HEK293 (cell line): ENCODE results near the gene SNAPIN.

Experiments used
- CTCF ChIA-PET: fragments of 350-600 bp; formaldehyde crosslinking; extraction: SDS; loops from one replicate; lab custom pipeline; 2021; ENCODE audit warnings: antibody characterized with exemption; lab: Yijun Ruan, JAX
- POLR2A ChIA-PET: fragments of 300-600 bp; formaldehyde crosslinking; extraction: SDS; loops from one replicate; lab custom pipeline; 2020; ENCODE audit warnings: antibody characterized with exemption, inconsistent platforms; lab: Yijun Ruan, JAX
- H3K27ac ChIP-seq: fragments of 200-500 bp; sonication (Bioruptor generic); 2 replicates; pipeline ENCODE4 v1.5.1; 2014; ENCODE audit warnings: low read depth, low read length, control low read depth, inconsistent platforms; ENCODE audit errors: extremely low read depth
- H3K36me3 ChIP-seq, 2 experiments: fragments of 200-500 bp in 1 of 2; sonication (Bioruptor generic) in 1 of 2; 1 replicate in 1 of 2; 2 replicates in 1 of 2; pipeline ENCODE4 v1.5.1; 2014 to 2017; ENCODE audit warnings: inconsistent platforms in 2 of 2, low read length in 2 of 2; ENCODE audit not compliant: control insufficient read depth in 2 of 2, insufficient read depth in 1 of 2
- H3K4me1 ChIP-seq: fragments of 200-500 bp; sonication (Bioruptor generic); 2 replicates; pipeline ENCODE4 v1.5.1; 2014; ENCODE audit warnings: mild to moderate bottlenecking, low read length, inconsistent platforms; ENCODE audit not compliant: control insufficient read depth, insufficient read depth
- H3K4me3 ChIP-seq: 2 replicates; pipeline ENCODE4 v1.5.1; 2011; ENCODE audit warnings: low read depth, mild to moderate bottlenecking, control low read depth, low read length, moderate library complexity
- H3K9me3 ChIP-seq: fragments of 200-500 bp; sonication (Bioruptor generic); 2 replicates; pipeline ENCODE4 v1.5.1; 2014; ENCODE audit warnings: low read depth, low read length, inconsistent platforms; ENCODE audit not compliant: control insufficient read depth, insufficient read depth
- BCL6B ChIP-seq: fragments of 450-650 bp; formaldehyde crosslinking; IDR thresholded peaks from 2 replicates; pipeline ENCODE4 v1.5.1; 2017; ENCODE audit warnings: missing biosample characterization, missing genetic modification characterization
- KLF16 ChIP-seq: fragments of 450-650 bp; formaldehyde crosslinking; IDR thresholded peaks from 2 replicates; pipeline ENCODE4 v1.5.1; 2017; ENCODE audit warnings: missing biosample characterization, missing genetic modification characterization
- KLF17 ChIP-seq: fragments of 450-650 bp; formaldehyde crosslinking; IDR thresholded peaks from 2 replicates; pipeline ENCODE4 v1.5.1; 2016; ENCODE audit warnings: missing biosample characterization, missing genetic modification characterization
- KLF9 ChIP-seq: fragments of 450-650 bp; formaldehyde crosslinking; IDR thresholded peaks from 2 replicates; pipeline ENCODE4 v1.5.1; 2016; ENCODE audit warnings: missing biosample characterization, missing genetic modification characterization, low read depth
- PRDM10 ChIP-seq: fragments of 450-650 bp; formaldehyde crosslinking; IDR thresholded peaks from 2 replicates; pipeline ENCODE4 v1.5.1; 2016; ENCODE audit warnings: missing biosample characterization, missing genetic modification characterization
- PRDM2 ChIP-seq: fragments of 450-650 bp; formaldehyde crosslinking; IDR thresholded peaks from 2 replicates; pipeline ENCODE4 v1.5.1; 2016; ENCODE audit warnings: missing biosample characterization, missing genetic modification characterization, borderline replicate concordance
- SALL2 ChIP-seq: fragments of 450-650 bp; formaldehyde crosslinking; IDR thresholded peaks from 2 replicates; pipeline ENCODE4 v1.5.0; 2017; ENCODE audit warnings: missing biosample characterization, mild to moderate bottlenecking, missing genetic modification characterization, borderline replicate concordance
- SP2 ChIP-seq: fragments of 450-650 bp; formaldehyde crosslinking; IDR thresholded peaks from 2 replicates; pipeline ENCODE4 v1.5.1; 2016; ENCODE audit warnings: missing biosample characterization, missing genetic modification characterization
- SP3 ChIP-seq: fragments of 450-650 bp; formaldehyde crosslinking; IDR thresholded peaks from 2 replicates; pipeline ENCODE4 v1.5.1; 2016; ENCODE audit warnings: missing biosample characterization, missing genetic modification characterization
- ZBTB1 ChIP-seq: fragments of 450-650 bp; formaldehyde crosslinking; IDR thresholded peaks from 2 replicates; pipeline ENCODE4 v1.5.1; 2016; ENCODE audit warnings: missing biosample characterization, missing genetic modification characterization
- ZBTB26 ChIP-seq: fragments of 450-650 bp; formaldehyde crosslinking; optimal IDR thresholded peaks from 2 replicates; pipeline ENCODE3; 2016; ENCODE audit warnings: missing biosample characterization, mild to moderate bottlenecking, missing genetic modification characterization
- ZNF24 ChIP-seq: fragments of 450-650 bp; formaldehyde crosslinking; IDR thresholded peaks from 2 replicates; pipeline ENCODE4 v1.5.1; 2016; ENCODE audit warnings: missing biosample characterization, missing genetic modification characterization
- ZNF292 ChIP-seq: fragments of 450-650 bp; formaldehyde crosslinking; IDR thresholded peaks from 2 replicates; pipeline ENCODE4 v1.5.1; 2016; ENCODE audit warnings: low read depth, missing biosample characterization, missing genetic modification characterization, borderline replicate concordance
- ZNF555 ChIP-seq: fragments of 450-650 bp; formaldehyde crosslinking; conservative IDR thresholded peaks from 2 replicates; pipeline ENCODE4 v1.5.1; 2017; ENCODE audit warnings: missing biosample characterization, mild to moderate bottlenecking, missing genetic modification characterization, inconsistent platforms
- ZNF600 ChIP-seq: fragments of 450-650 bp; formaldehyde crosslinking; IDR thresholded peaks from 2 replicates; pipeline ENCODE4 v1.5.1; 2016; ENCODE audit warnings: missing biosample characterization, missing genetic modification characterization
- ZNF610 ChIP-seq: fragments of 450-650 bp; formaldehyde crosslinking; IDR thresholded peaks from 2 replicates; pipeline ENCODE4 v1.5.1; 2016; ENCODE audit warnings: missing biosample characterization, missing genetic modification characterization, borderline replicate concordance
- ZNF624 ChIP-seq: fragments of 450-650 bp; formaldehyde crosslinking; IDR thresholded peaks from 2 replicates; pipeline ENCODE4 v1.5.1; 2017; ENCODE audit warnings: missing biosample characterization, missing genetic modification characterization
- ZNF76 ChIP-seq: fragments of 450-650 bp; formaldehyde crosslinking; IDR thresholded peaks from 2 replicates; pipeline ENCODE4; 2016; ENCODE audit warnings: low read depth, missing biosample characterization, missing genetic modification characterization, borderline replicate concordance
- ZNF791 ChIP-seq: fragments of 450-650 bp; formaldehyde crosslinking; IDR thresholded peaks from 2 replicates; pipeline ENCODE4 v1.5.1; 2016; ENCODE audit warnings: missing biosample characterization, missing genetic modification characterization

SNAPIN gene

GRCh38 chr1:153624965-153625611 is 33.4 kb upstream of the SNAPIN start:
- Histone ChIP-seq H3K4me3 (no peak overlapping the region), H3K9me3 (no peaks in the 10 kb centered on the region), H3K36me3 (peaks cover 0 to 36% of the 10 kb centered on the region in 2 experiments; a peak in 2 of 3 replicates), H3K27ac (no peak overlapping the region), H3K4me1 (0 out of 2 replicates have a peak, but pooled peaks cover 3% of the 10 kb centered on the region)
- ChIA-PET POLR2A (interaction anchor here (2.3 to 3.3 kb wide), 2 partner anchors 9 to 16 kb away, joined by 10 to 12 read pairs; partner anchors contain the start of gene CHTOP), CTCF (interaction anchor here (3.3 to 7.4 kb wide), 2 partner anchors 11 to 114 kb away, joined by 28 to 54 read pairs; partner anchors contain the start of genes S100A14 and S100A16)
- no peak for TF ChIP-seq ZNF791 (tag by site-specific recombination)
- TF ChIP-seq ZBTB26 (tag by site-specific recombination) = no peak
- no peak for TF ChIP-seq SP3 (tag by site-specific recombination)
- no peak for TF ChIP-seq BCL6B (tag by site-specific recombination)
- no peak for TF ChIP-seq KLF17
- no peak for TF ChIP-seq ZNF624 (tag by site-specific recombination)
- TF ChIP-seq ZBTB1 (tag by site-specific recombination) = no peak
- TF ChIP-seq ZNF76 (tag by site-specific recombination) = no peak
- no peak for TF ChIP-seq ZNF292 (tag by site-specific recombination)
- no peak for TF ChIP-seq ZNF600 (tag by site-specific recombination)
- TF ChIP-seq ZNF24 (tag by site-specific recombination) = no peak
- TF ChIP-seq SALL2 = no peak
- TF ChIP-seq ZNF555 (tag by site-specific recombination) = no peak
- no peak for TF ChIP-seq KLF16 (tag by site-specific recombination)
- TF ChIP-seq KLF9 (tag by site-specific recombination) = no peak
- no peak for TF ChIP-seq SP2 (tag by site-specific recombination)
- TF ChIP-seq PRDM10 (tag by site-specific recombination) = no peak
- no peak for TF ChIP-seq ZNF610
- TF ChIP-seq PRDM2 (tag by site-specific recombination) = no peak
